GM19328 (cell line): ENCODE results near the gene EHBP1.

ENCODE experiments used
- ATAC-seq: cut with Tn5 transposase; IDR thresholded peaks from one replicate; pipeline ENCODE4 v1.9.1; 2021; ENCODE audit warnings: mild to moderate bottlenecking, moderate library complexity; ENCODE audit not compliant: unreplicated experiment

Gene EHBP1

GRCh38 chr2:62871506-62871905 lies 166.0 kb downstream of the EHBP1 start:
- ATAC-seq = no peak

- no peak for ATAC-seq
These were observed 168.1 kb downstream of the EHBP1 start for GRCh38 chr2:62873603-62874002.

GRCh38 chr2:62874881-62875383 lies 169.4 kb downstream of the EHBP1 start:
- no peak for ATAC-seq

GRCh38 chr2:62881162-62881795 lies 175.8 kb downstream of the EHBP1 start:
- no peak for ATAC-seq

- ATAC-seq = no peak
These were observed 178.1 kb downstream of the EHBP1 start for GRCh38 chr2:62883629-62884028.

GRCh38 chr2:62884086-62884485 lies 178.6 kb downstream of the EHBP1 start:
- no peak for ATAC-seq

- ATAC-seq = no peak
These were observed 179.0 kb downstream of the EHBP1 start for GRCh38 chr2:62884514-62884913.

- no peak for ATAC-seq
These were observed 189.6 kb downstream of the EHBP1 start for GRCh38 chr2:62894966-62895631.

GRCh38 chr2:62895632-62896009 lies 190.1 kb downstream of the EHBP1 start:
- no peak for ATAC-seq

- no peak for ATAC-seq
These were observed 191.8 kb downstream of the EHBP1 start for GRCh38 chr2:62897187-62897827.

GRCh38 chr2:62904344-62904743 lies 198.8 kb downstream of the EHBP1 start:
- ATAC-seq = no peak

- no peak for ATAC-seq
These were observed 202.6 kb downstream of the EHBP1 start for GRCh38 chr2:62908145-62908544.

GRCh38 chr2:62913311-62913710 lies 207.8 kb downstream of the EHBP1 start:
- ATAC-seq = no peak

GRCh38 chr2:62919041-62919440 lies 213.5 kb downstream of the EHBP1 start:
- ATAC-seq = no peak

GRCh38 chr2:62920070-62920469 lies 214.6 kb downstream of the EHBP1 start:
- ATAC-seq = no peak

GRCh38 chr2:62923242-62923641 lies 217.7 kb downstream of the EHBP1 start:
- ATAC-seq = no peak

GRCh38 chr2:62923881-62924280 lies 218.4 kb downstream of the EHBP1 start:
- ATAC-seq = no peak

- ATAC-seq = no peak
These were observed 222.5 kb downstream of the EHBP1 start for GRCh38 chr2:62928015-62928414.

- no peak for ATAC-seq
These were observed 226.0 kb downstream of the EHBP1 start for GRCh38 chr2:62931536-62931935.

GRCh38 chr2:62933398-62933917 lies 227.9 kb downstream of the EHBP1 start:
- no peak for ATAC-seq

- ATAC-seq = no peak
These were observed 229.0 kb downstream of the EHBP1 start for GRCh38 chr2:62934517-62934916.

- ATAC-seq = no peak
These were observed 232.6 kb downstream of the EHBP1 start for GRCh38 chr2:62938126-62938525.
